Measurements from ENCODE around the gene GRK7.

- TF ChIP-seq CTCF (IDR thresholded peaks at IDR 0.05) (no peak), POLR2A (IDR thresholded peaks at IDR 0.05) (no peak)
Observed at GRCh38 chr3:141804778-141805639, 41.8 kb downstream of the GRK7 start.

All from Peyer's patch (tissue), 4 donors.